Suprapubic skin (tissue), 3 donors: ENCODE results near the gene SP2.

ENCODE experiments used
- EP300 ChIP-seq: sonication (generic); formaldehyde crosslinking; IDR thresholded peaks from one replicate; pipeline ENCODE4 v1.6.1; 2017; ENCODE audit warnings: antibody characterized with exemption
- TF ChIP-seq, protein P1 (sequence below), 2 donors: fragments of 200-600 bp in 1 of 2; fragments of 450-650 bp in 1 of 2; sonication (generic) in 1 of 2; IDR thresholded peaks; one replicate each; pipeline ENCODE4 v1.5.1; 2016 to 2019; ENCODE audit warnings: antibody characterized with exemption in 2 of 2, mild to moderate bottlenecking in 1 of 2, moderate library complexity in 1 of 2

DNA sequence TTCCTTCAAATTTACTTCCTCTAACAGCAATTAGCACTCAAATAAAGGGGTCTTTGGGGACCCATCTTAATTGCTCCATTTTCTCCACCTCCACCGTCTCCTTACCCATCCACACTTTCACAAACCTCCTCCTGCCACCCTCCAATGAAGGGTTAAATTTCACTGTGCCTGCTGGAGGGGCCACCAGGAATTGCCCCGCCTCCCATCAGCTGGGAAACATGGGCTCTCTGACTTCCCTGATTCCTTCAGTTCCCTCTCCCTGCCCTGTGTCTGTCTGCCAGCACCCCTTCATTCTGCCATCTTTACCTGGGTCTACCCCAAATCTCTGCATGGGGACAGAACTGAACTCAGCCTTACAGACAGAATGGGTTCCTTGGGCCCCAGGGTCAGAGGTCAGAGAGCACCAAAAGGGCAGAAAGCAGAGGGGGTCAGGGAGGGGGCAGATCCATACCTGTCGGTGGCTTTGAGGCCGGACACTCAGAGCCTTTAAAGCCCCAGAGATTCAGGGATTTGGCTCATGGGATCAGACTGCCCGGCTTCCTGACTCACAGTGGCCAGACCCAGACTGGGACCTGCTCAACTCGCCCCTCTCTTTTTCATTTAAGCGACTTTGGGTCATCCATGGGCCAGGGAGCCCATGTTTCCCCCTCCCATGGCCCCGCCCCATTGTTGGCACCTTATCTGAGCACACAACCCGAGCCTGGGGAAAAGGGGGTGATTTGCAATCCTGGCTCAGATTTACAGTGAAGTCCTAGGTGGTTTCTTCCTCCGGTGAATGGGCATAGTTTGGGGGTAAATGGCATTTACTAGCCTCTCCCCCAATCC, 17.6 kb upstream of the SP2 start:
- no peak for TF ChIP-seq EP300
- TF ChIP-seq, protein P1, sequence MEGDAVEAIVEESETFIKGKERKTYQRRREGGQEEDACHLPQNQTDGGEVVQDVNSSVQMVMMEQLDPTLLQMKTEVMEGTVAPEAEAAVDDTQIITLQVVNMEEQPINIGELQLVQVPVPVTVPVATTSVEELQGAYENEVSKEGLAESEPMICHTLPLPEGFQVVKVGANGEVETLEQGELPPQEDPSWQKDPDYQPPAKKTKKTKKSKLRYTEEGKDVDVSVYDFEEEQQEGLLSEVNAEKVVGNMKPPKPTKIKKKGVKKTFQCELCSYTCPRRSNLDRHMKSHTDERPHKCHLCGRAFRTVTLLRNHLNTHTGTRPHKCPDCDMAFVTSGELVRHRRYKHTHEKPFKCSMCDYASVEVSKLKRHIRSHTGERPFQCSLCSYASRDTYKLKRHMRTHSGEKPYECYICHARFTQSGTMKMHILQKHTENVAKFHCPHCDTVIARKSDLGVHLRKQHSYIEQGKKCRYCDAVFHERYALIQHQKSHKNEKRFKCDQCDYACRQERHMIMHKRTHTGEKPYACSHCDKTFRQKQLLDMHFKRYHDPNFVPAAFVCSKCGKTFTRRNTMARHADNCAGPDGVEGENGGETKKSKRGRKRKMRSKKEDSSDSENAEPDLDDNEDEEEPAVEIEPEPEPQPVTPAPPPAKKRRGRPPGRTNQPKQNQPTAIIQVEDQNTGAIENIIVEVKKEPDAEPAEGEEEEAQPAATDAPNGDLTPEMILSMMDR (IDR thresholded peaks at IDR 0.05) = no peak
